DND-41 (cell line): Measurements from ENCODE around the gene RASGEF1C.

Experiments used
- CTCF ChIP-seq: IDR thresholded peaks from 2 replicates; pipeline ENCODE4 v1.5.1; 2012; ENCODE audit warnings: borderline replicate concordance, low read length, moderate library complexity, mild to moderate bottlenecking; ENCODE audit not compliant: poor library complexity, severe bottlenecking; ENCODE audit errors: extremely low read depth
- EZH2 ChIP-seq: IDR thresholded peaks from 3 replicates; pipeline ENCODE4 v1.6.1; 2012; ENCODE audit warnings: borderline replicate concordance, low read depth, mild to moderate bottlenecking, moderate library complexity, low read length, inconsistent platforms; ENCODE audit not compliant: severe bottlenecking

- TF ChIP-seq EZH2: no peak
- TF ChIP-seq CTCF: no peak
Observed at GRCh38 chr5:180086816-180087399, 122.1 kb downstream of the RASGEF1C start.
